Stimulated activated CD4-positive, alpha-beta T cell treated with anti-CD3 and anti-CD28 coated beads, Interleukin-4, amount 100 ng/mL, for 1 hour (primary cell): ENCODE measurements around the gene CCR3.
A peak's percentile ranks its signal among the peaks of the same experiment; 100 is the strongest.
"Not testable (repeated sequence)": the region's sequence is repeated elsewhere in the genome, so short reads cannot be mapped to it uniquely, and the experiment has no call there.

ENCODE experiments used
- DNase-seq: peaks from one replicate; pipeline ENCODE4 v3.0.0-alpha.2; 2020

Gene CCR3

DNA sequence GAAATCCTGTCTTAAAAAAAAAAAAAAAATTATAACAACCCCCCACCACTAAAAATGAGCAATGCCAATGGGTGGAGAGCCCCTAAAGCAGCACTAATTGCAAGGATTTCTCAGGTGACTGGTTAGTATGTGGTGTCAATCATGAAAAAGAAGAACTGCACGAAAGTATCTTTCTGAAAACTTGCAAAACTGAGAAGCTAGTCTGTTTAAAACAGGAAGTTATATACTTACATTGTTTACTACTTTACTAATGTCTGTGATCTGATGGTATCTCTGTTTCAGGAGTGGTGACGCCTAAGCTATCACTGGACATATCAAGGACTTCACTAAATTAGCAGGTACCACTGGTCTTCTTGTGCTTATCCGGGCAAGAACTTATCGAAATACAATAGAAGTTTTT is at the start of gene CCR3:
Gene CCR3, plus strand, starts transcription at position 341 of the 400 bp plus-strand sequence. CDS start 22,699 bp downstream, outside the sequence.
- DNase-seq, result no peak

DNA sequence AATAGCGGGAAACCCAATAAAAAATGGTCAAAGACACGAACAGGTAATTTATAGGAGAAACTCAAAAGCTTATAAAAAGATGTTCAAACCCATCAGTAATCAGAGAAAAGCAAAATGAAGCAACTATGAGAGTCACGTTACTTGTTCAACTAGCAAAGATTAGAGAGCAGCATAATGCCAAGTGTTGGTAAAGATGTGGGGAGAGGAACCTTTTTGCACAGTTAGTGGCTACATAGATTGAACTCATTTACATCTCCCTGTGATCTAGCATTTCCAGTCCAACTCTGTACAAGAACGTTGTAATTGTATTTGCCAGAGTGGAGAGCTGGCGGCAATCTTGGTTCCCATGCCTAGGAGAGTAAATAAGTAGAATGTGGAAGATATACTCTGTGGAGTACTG is 49.3 kb upstream of the CCR3 start:
- DNase-seq, result no peak

DNA sequence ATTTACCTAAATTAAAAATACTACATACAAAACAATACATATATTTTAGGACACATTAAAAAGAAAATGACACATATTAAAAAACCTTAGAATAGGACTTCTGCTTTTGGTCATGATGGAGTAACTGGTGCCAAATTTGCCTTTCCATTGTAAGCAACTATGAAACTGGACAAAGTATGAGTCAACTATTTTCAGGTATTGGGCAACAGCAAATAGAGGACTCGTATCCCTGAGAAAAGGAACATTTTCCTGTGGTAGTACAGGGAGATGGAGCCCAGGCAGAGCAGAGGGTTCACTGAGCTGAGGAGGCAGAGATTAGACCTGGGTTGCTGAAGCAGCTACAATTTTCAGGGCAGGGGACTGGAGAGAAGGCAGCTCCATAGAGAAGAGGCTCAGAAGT is 48.8 kb upstream of the CCR3 start:
- DNase-seq, result no peak

DNA sequence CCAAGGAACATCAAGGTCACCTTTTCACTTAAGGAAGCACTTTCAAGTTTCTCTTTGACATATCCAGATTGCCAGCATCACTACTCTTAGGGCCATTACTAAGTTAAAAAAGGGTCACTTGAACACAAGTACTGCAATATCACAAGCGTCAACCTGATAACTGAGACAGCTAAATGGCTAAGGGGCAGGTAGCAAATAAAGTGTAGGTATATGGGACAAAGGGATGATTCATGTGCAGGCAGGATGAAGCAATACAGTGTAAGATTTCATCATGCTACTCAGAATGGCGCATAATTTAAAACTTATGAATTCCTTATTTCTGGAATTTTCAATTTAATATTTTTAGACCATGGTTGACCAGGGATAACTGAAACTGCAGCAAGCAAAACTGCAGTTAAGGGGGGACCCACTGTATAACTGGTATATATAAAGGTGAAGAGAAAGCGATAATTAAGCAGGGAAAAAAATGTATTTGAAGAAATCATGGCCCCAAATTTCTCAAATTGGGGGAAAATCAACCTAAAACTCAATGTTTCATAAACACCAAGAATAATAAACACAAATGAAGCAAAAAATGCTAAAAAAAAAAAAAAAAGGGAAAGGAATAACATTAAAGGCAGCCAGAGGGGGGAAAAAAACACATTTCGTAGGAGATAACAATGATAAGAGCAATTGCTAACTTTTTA is 47.2 kb upstream of the CCR3 start:
- no peak for DNase-seq

DNA sequence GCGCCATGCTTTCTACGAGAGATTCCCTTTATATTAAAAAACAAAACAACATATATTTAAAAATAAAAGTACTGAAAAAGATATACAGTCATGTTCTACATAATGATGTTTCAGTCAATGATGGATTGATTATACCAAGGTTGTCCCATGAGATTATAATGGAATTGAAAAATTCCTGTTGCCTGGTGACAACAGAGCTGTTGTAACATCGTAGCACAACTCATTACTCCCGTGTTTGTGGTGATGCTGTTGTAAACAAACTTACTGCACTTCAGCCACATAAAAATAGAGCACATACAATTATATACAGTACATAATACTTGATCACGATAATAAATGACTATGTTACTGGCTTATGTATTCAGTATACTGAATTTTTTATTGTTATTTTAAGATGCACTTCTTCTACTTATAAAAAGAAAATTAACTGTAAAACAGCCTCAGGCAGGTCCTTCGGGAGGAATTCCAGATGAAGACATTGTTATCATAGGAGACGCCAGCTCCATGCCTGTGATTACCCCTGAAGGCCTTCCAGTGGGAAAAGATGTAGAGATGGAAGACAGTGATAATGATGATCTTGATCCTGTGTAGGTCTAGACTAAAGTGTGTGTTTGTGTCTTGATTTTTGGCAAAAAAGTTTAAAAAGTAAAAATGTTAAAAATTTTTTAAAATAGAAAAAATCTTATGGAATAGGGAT is 45.9 kb upstream of the CCR3 start:
- DNase-seq, result no peak

DNA sequence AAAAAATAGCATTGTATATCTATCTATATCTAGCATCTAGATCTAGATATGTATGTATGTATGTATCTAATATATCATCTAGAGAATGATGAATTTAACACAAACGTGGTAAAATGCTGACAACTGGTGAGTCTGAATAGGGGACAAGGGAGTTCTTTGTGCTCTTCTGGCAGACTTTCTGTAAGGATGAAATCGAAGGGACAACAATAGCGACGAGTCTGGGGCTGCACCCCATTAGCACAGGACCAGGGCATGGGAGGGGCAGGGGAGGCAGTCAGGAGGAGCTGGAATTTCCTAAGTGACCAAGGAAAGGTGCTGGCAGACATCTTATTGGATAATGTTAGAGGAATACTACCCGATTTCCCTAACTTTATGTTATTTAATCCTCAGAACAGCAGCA is 42.0 kb upstream of the CCR3 start:
- DNase-seq, result no peak

DNA sequence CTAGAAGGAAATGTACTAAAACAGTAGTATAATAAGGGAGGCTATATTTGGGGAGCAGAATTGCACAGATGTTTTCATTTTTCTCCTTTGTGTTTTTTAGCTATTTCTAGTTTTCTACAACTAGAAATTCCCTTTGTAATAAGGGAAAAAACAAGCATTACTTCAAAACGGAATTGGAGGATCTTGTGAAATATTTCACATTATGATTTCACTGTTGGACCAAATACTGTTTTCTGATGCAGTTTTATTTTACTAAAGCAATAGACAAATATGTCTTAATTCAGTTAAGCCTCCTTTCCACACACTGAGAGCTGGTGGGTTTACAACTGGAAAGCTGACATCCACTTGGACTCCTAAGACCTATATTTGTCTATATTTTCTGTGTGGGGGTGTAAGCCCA is 41.5 kb upstream of the CCR3 start:
- DNase-seq, result no peak

DNA sequence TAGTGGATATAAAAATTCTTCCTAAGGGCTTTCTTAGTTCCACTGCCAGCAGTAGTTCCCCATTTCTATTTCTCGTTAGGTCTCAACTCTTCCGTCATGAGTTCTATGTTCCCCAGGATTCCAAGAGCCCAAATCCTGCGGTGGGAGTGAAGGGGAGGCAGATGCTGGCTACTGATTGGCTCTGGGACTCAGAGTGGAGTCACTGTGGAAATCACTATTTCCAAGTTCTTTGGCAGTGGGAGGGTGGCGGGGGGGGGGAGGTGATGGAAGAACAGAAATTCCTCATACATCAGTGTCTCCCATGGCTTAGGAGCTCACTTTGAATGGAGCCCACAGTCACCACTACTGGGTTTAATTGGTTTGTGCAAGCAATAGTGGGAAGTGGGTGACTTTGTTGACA is 39.7 kb upstream of the CCR3 start:
- no peak for DNase-seq

DNA sequence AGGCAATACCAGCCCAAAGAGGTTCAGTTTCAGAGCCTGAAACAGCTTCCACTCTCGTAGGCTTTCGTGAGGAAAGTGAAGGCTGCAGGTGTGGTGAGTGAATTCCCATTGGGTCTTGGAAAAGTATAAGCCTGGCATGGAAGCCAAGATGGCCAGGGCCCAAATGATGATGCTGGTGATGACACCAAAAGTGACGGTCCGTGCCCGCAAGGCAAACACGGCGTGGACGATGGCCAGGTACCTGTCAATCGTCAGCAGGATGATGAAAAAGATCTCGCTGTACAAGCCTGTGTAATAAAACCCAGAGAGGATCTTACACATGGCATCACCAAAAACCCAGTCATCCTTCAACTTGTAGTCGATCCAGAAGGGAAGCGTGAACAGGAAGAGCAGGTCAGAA is 38.6 kb upstream of the CCR3 start:
- no peak for DNase-seq

DNA sequence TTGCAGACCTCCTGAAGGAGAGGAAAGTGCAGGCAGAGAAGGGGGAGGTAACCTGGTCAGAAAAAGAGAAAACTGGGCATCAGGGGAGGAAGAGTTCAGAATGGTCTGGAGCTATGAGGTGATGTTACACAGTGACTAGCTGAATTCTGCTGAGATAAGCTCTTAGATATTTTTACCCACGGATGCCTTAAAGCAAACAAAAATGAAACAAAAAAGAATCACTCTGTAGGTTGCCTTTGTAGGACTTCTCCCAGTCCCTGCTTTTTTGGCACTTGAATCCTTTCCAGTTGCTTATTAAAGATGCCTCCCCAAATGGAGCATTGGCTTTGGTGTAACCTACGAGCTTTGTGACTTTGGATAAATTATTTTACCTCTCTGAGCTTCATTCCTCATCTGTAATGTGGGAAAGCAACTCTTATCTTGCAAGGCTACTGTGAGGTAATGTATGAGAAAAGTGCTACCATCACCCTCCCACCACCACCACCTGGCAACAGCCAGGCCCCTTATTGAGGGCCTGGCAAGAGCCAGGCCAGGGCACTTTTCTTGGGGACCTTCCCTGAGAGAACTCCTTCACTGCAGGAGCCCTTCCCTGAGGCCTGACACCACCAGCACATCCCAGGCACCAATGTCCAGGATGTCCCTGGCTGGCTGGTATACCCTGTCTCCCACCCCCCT is 36.8 kb upstream of the CCR3 start:
- DNase-seq, result no peak

DNA sequence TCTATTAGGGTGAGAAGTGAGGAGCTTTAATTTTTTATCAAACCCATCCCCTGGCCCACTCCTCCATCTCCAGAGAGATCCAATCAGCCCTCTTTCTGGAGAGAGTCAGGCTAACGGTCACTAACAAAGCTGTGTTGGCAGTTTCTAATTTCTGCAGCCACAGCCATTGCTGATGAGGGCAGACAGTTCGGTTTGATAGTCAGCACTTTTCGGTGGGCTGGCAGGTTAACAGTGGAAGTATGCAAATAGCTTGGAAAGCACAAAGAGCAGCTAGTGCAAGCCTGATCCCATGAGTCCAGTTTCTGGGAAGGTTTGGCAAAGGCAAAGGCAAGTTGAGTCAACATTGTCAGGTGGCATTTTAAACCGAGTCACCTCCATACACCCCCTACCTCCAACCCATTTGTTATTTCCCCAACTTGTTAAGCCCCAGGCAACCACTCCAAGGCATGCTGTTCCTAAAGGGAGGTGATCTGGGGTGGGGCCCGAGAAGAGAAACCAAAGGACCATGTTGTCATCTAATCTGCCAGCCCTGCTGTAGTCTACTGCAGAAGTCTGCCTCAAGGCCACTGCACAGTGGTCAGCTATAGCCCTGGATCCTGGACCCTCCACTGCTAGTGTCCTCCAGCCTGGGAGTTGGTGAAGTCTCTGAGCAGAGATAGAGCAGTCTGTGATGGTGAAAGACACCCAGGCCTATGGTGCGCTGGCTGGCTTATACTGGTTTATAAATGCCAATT is 35.8 kb upstream of the CCR3 start:
- DNase-seq, result no peak

DNA sequence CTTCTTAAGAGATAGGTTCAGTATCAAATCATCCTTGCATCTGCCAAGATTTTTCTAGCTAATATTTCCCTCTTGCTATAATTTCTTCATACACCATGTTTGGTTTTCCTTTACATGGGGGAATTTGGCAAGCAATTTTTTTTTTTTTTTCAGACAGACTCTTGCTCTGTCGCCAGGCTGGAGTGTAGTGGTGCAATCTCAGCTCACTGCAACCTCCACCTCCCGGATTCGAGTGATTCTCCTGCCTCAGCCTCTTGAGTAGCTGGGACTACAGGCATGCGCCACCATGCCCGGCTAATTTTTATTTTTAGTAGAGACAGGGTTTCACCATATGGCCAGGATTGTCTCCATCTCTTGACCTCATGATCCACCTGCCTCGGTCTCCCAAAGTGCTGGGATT is 34.7 kb upstream of the CCR3 start:
- DNase-seq, result not testable (repeated sequence)

DNA sequence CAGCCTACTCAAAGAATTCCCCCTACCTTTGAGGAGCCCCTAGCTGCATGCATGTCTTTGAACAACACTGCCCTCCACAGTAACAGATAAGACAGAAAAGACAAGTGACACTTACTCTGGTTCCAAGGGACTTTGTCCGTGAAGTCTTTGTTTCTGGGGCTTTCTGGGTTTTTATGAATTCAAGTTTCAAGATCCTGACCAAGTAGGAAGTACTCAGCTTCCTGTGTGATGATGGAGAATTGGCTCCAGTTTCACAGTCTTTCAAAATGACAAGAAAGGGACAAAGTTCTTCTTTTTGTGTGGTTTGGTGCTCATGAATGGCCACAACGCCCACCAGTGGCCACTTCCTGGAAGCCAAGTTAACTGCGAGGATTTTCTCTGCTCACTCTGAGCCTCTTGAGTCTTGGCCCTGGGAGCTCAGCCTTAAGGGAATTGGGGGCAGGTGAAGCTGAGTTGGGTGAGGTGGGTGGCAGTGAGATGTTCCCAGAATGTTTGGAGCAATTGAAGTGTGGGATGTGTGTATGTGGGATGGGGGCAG is 34.0 kb upstream of the CCR3 start, which contains the start of gene CCR1:
Gene CCR1, minus strand, starts transcription at position 147 of the 538 bp plus-strand sequence. CDS start 4,000 bp downstream, outside the sequence.
- peak; percentile 13 for DNase-seq

DNA sequence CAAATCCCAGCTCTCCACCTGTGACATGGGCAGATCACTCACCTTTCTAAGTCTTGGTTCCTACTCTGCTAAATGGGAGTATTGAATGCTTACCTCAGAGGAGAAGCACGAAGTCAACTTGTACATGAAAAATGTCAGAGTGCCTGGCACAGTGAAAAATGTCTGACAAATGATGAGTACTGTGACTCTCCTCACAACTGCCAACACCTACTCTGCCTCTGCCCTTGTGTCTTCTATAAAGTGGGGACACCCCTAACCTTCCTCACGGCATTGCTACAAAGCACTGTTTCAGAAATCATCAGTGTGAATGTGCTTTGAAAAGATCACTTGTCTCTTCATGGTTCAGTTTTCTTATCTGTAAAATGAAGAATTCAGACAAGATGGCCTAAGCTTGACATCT is 33.2 kb upstream of the CCR3 start:
- DNase-seq, result no peak

DNA sequence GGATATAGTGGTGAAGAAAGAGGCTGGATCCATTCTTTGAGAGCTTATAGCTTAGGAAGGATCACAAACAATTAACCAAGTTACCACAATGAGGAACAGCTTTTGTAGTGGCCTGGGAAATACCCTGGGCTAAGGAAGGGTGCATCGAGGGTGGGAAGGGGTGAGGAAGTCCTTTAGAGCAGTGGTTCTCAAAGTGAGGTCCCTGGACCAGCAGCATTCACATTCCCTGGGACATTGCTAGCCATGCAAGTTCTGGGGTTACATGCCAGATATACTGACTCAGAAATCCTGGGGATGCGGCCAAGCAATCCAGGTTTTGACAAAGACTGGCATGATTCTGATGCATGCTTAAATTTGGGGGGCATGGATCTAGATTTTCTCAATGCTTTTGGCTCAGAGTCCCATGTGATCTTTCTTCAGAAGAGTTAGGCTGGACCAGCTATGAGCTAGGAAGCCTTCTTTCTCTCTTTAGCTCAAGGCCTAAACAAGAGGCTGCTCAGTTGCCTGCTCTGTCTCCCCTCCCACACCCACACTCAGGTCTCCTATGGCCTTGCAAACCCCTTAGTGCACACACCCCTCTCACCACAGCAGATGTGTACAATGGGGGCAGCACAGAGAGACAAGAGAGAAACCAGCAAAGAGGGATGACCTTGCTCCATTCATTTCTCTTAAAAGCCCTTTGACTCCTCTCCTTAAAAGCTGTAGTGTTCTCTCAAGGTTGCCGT is 32.4 kb upstream of the CCR3 start:
- no peak for DNase-seq

DNA sequence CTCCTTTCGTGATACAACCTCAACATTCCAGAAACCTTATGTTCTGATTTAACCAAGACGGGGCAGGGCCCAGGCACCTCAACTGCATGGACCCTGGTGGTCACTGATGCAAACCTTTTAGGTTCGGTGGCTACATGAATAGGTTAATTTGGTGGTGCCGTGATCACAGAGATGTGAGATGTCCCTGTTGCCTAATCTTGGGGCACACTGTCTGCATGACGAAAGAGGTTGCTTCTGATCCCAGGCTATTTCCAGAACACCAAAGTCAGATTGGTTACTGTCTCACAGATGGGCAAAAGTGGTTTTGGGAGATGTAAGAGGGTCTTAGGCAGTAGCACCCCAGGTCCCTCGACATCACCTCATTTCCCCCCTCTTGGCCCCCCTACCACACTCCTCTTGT is 30.2 kb upstream of the CCR3 start:
- DNase-seq, result no peak

DNA sequence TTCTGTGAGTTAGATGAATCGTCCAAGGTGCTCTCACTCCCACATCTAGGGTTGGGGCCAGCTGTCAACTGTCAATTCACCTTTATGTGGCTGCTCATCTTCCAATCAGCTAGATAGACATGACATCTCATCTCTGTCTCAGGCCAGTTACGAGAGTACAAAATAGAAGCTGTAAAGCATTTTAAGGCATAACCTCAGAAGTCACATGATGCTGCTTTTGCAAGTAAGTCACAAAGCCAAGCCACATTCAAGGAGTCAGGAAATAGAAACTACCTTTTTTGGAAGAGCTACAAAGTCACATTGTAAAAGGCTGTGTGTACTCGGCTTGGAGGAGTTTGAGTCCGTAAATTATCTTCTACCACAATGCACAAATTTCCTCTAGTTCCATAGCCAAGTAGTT is 29.1 kb upstream of the CCR3 start:
- DNase-seq, result no peak

DNA sequence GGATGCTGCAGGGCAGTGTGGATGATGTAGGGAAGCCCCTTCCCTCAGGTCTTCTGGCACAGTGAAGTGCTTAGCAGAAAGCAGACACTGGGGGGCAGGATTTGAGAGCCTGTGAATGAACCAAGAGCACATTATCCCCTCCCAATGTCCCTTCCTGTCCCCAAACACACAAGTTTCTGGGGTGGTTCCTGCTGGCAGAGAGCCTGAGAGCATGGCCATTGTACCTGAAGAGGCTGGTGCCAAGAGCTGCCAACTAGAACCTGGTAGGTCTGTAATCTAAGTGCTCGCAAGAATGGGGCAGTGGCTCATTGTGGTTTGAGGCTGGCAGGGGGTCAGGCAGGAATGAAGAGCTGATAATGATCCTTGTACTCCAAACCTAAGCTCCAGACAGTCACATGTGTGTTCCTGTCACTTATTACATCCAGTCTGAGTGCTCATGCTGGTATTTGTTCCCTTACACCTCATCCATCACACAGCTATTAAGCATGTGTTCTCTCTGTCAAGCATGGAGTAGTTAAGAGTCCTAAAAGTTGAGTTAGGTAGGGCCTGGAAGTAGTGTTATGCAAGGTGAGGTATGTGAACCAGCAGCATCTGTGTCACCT is 27.4 kb upstream of the CCR3 start:
- no peak for DNase-seq

DNA sequence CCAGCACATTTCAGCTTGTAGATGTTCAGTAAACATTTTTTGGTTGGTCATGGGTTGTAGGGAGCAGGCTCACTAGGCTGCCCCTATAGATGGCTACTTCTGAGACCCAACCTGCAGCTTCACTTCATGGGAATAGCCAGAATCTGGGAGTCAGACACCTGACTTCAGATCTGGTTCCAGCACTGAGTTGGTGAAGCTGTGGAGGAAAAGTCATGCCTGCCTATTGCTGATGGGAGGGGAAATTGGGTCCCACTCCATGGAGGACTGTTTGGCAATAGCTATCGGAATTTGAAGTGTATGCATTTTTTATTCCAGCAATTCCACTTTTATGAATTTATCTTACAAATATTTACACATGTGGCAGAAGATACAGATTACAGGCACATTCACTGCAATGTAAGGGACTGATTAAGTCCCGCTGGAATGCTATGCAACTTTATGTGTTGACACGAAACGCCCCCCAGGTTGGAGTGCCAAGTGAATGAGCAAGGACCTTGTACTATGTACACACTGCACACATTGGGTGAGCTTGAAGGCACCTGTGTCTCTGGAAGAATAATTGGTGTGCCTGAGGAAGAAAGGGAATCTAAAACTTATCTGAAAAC is 26.3 kb upstream of the CCR3 start:
- no peak for DNase-seq

DNA sequence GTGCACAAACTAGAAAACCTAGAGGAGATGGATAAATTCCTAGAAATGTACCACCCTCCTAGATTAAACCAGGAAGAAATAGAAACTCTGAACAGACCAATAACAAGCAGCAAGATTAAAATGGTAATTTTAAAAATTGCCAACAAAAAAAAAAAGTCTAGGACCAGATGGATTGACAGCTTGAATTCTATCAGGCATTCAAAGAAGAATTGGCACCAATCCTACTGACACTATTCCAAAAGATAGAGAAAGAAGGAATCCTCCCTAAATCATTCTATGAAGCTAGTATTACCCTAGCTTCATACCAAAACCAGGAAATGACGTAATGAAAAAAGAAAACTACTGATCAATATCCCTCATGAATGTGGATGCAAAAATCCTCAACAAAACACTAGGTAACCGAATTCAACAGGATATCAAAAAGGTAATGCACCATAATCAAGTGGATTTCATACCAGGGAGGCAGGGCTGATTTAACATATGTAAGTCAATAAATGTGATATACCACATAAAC is 24.0 kb upstream of the CCR3 start:
- DNase-seq, result no peak

DNA sequence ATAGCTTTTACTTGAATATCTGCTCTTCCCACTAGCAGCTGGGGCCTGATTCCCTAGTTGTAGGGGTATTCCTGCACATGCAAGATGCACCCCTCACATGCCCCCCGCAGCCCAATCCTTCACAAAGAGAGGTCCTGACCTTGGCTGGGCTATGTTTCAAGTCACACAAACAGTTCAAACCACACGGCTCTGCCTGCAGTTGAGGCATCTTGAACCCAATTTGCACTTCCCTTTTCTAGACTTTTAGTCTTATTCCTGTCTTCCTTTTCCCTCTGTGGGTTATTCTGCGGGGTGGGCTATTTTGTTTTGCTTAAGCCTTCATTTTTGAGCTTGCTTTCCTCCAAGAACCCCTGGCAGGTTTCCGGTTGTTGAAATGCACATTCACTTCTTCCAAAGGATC is 20.9 kb upstream of the CCR3 start:
- DNase-seq, result no peak
